AG08396 (cell line): ENCODE measurements around the gene TMEM247.

ENCODE experiments used
- DNase-seq: peaks from one replicate; pipeline ENCODE4 v3.0.0; 2012; ENCODE audit warnings: low spot score, mixed read lengths

Gene TMEM247

GRCh38 chr2:46489423-46490174 is 10.2 kb downstream of the TMEM247 start:
- no peak for DNase-seq

GRCh38 chr2:46490521-46491141 is 11.3 kb downstream of the TMEM247 start:
- peak; percentile 46 for DNase-seq

GRCh38 chr2:46492301-46492700 is 12.9 kb downstream of the TMEM247 start:
- DNase-seq = no peak

- peak; percentile 52 for DNase-seq
Measured at GRCh38 chr2:46493241-46493970, 14.0 kb downstream of the TMEM247 start.

- no peak for DNase-seq
Measured at GRCh38 chr2:46493971-46494250, 14.5 kb downstream of the TMEM247 start.

- no peak for DNase-seq
Measured at GRCh38 chr2:46494596-46494995, 15.2 kb downstream of the TMEM247 start.

- no peak for DNase-seq
Measured at GRCh38 chr2:46495231-46496030, 16.1 kb downstream of the TMEM247 start.

- no peak for DNase-seq
Measured at GRCh38 chr2:46497766-46498165, 18.4 kb downstream of the TMEM247 start.

- DNase-seq = no peak
Measured at GRCh38 chr2:46498681-46499080, 19.3 kb downstream of the TMEM247 start.

GRCh38 chr2:46499392-46499785 is 20.0 kb downstream of the TMEM247 start:
- DNase-seq = no peak

GRCh38 chr2:46500801-46501200 is 21.4 kb downstream of the TMEM247 start:
- DNase-seq = no peak

- no peak for DNase-seq
Measured at GRCh38 chr2:46502291-46502885, 23.0 kb downstream of the TMEM247 start.

- no peak for DNase-seq
Measured at GRCh38 chr2:46503686-46504085, 24.3 kb downstream of the TMEM247 start.

- DNase-seq = no peak
Measured at GRCh38 chr2:46504221-46504620, 24.9 kb downstream of the TMEM247 start.

GRCh38 chr2:46504685-46505471 is 25.5 kb downstream of the TMEM247 start:
- DNase-seq = no peak

- no peak for DNase-seq
Measured at GRCh38 chr2:46505472-46505783, 26.1 kb downstream of the TMEM247 start.

- no peak for DNase-seq
Measured at GRCh38 chr2:46506131-46506706, 26.9 kb downstream of the TMEM247 start.

GRCh38 chr2:46508312-46508711 is 28.9 kb downstream of the TMEM247 start:
- DNase-seq = no peak

- no peak for DNase-seq
Measured at GRCh38 chr2:46508759-46509158, 29.4 kb downstream of the TMEM247 start.

GRCh38 chr2:46509804-46510203 is 30.4 kb downstream of the TMEM247 start:
- no peak for DNase-seq

- no peak for DNase-seq
Measured at GRCh38 chr2:46510598-46511177, 31.3 kb downstream of the TMEM247 start.
